Kidney capillary endothelial cell (primary cell): ENCODE data around the gene ENDOD1.
"Not testable (repeated sequence)": the region's sequence is repeated elsewhere in the genome, so short reads cannot be mapped to it uniquely, and the experiment has no call there.

Source experiments
- DNase-seq: peaks from one replicate; pipeline ENCODE4 v3.0.0-alpha.2; 2018; ENCODE audit warnings: low spot score

Gene ENDOD1

GRCh38 chr11:95089620-95090542, at the start of gene ENDOD1:
Gene ENDOD1 (plus strand): TSS chr11:95089846. CDS start chr11:95089928, 82 bp downstream.
- DNase-seq: peak; percentile 67

GRCh38 chr11:95042239-95042638, 47.4 kb upstream of the ENDOD1 start:
- no peak for DNase-seq

- DNase-seq: no peak
Measured at GRCh38 chr11:95042906-95043305, 46.7 kb upstream of the ENDOD1 start.

GRCh38 chr11:95044010-95044409, 45.6 kb upstream of the ENDOD1 start:
- DNase-seq: no peak

GRCh38 chr11:95045812-95046211, 43.8 kb upstream of the ENDOD1 start:
- no peak for DNase-seq

GRCh38 chr11:95049122-95049521, 40.5 kb upstream of the ENDOD1 start, which contains the start of gene KDM4F:
Gene KDM4F (plus strand): TSS chr11:95049422.
- not testable (repeated sequence) for DNase-seq

- DNase-seq: no peak
Measured at GRCh38 chr11:95050595-95051202, 38.9 kb upstream of the ENDOD1 start.

- no peak for DNase-seq
Measured at GRCh38 chr11:95054356-95054755, 35.3 kb upstream of the ENDOD1 start.

GRCh38 chr11:95055283-95055897, 34.3 kb upstream of the ENDOD1 start:
- DNase-seq: no peak

GRCh38 chr11:95057959-95058358, 31.7 kb upstream of the ENDOD1 start:
- no peak for DNase-seq

GRCh38 chr11:95058621-95059020, 31.0 kb upstream of the ENDOD1 start:
- no peak for DNase-seq

GRCh38 chr11:95059046-95059445, 30.6 kb upstream of the ENDOD1 start:
- no peak for DNase-seq

GRCh38 chr11:95065336-95065735, 24.3 kb upstream of the ENDOD1 start:
- no peak for DNase-seq

- DNase-seq: no peak
Measured at GRCh38 chr11:95066716-95067038, 23.0 kb upstream of the ENDOD1 start, which contains the start of gene SRSF8. Gene SRSF8 (plus strand): TSS chr11:95066919. CDS start chr11:95067227, 308 bp downstream.

- peak; percentile 63 for DNase-seq
Measured at GRCh38 chr11:95067039-95067840, 22.4 kb upstream of the ENDOD1 start.

- peak; percentile 26 for DNase-seq
Measured at GRCh38 chr11:95067841-95068219, 21.8 kb upstream of the ENDOD1 start.

GRCh38 chr11:95068549-95068948, 21.1 kb upstream of the ENDOD1 start:
- peak; percentile 94 for DNase-seq

GRCh38 chr11:95070471-95070870, 19.2 kb upstream of the ENDOD1 start:
- DNase-seq: no peak

- DNase-seq: no peak
Measured at GRCh38 chr11:95072948-95073347, 16.7 kb upstream of the ENDOD1 start.

- no peak for DNase-seq
Measured at GRCh38 chr11:95074792-95075563, 14.7 kb upstream of the ENDOD1 start.

GRCh38 chr11:95076416-95076815, 13.2 kb upstream of the ENDOD1 start:
- no peak for DNase-seq
